Stimulated activated CD4-positive, alpha-beta T cell treated with anti-CD3 and anti-CD28 coated beads, TNF-alpha, amount 100 ng/mL, for 24 hours (primary cell): ENCODE results near the gene ERCC1.
"Not testable (repeated sequence)": the region's sequence is repeated elsewhere in the genome, so short reads cannot be mapped to it uniquely, and the experiment has no call there.

ENCODE experiments used
- DNase-seq, 3 experiments: peaks; one replicate each; pipeline ENCODE4 v3.0.0-alpha.2; 2020; ENCODE audit warnings: low read depth in 3 of 3

The ERCC1 gene

DNA sequence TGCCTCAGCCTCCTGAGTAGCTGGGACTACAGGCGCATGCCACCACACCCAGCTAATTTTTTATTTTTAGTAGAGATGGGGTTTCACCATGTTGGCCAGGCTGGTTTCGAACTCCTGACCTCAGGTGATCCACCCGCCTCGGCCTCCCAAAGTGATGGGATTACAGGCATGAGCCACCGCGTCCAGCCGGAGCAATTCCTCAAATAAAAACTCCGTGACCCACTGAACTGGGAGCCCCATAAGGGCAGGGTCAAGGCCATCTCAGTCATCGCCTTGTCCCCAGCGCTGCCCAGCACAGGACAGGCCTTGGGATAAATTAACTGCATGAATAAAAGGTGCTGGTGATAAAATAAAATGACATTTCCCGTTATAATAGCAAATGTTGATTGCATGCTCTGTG lies 6.2 kb upstream of the ERCC1 start:
- DNase-seq, result not testable (repeated sequence)

DNA sequence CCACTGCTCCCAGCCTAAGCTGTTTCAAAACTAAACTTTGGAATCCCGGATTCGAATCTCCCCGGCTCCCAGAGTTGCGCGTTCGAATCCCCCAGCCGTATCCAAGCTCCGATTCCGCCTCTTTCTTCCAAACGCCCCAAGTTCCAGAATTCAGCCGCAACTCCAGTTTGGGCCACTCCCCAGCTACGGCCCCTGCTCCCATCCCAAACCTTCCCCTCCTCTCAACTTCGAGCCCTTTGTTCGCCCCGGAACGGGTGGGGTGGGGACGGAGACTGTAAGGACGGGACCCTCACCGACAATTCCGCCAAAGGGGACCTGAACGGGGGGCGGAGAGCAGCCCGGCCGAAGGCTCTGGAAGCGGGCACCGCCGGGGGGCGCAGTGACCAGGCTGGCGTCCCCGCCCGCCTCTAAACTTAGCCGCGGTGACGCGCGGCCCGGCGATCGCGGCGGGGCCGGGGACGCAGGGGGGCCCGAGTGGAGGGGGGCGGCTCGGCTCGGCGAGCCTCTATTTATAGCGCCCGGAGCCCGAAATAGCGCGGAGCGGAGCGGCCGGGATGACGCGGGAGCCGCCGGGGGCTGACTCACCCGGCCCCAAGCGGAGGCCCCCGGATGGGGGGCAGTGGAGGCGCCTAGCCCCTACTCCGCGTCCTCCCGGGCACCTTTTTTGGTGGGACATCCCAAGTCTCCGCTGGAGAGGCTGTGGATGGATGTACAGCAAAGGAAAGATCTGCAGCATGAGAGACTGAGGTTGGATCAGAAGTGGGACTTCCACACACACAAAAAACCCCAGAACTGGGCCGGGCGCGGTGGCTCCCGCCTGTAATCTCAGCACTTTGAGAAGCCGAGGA lies 4.9 kb upstream of the ERCC1 start:
- no peak for DNase-seq

DNA sequence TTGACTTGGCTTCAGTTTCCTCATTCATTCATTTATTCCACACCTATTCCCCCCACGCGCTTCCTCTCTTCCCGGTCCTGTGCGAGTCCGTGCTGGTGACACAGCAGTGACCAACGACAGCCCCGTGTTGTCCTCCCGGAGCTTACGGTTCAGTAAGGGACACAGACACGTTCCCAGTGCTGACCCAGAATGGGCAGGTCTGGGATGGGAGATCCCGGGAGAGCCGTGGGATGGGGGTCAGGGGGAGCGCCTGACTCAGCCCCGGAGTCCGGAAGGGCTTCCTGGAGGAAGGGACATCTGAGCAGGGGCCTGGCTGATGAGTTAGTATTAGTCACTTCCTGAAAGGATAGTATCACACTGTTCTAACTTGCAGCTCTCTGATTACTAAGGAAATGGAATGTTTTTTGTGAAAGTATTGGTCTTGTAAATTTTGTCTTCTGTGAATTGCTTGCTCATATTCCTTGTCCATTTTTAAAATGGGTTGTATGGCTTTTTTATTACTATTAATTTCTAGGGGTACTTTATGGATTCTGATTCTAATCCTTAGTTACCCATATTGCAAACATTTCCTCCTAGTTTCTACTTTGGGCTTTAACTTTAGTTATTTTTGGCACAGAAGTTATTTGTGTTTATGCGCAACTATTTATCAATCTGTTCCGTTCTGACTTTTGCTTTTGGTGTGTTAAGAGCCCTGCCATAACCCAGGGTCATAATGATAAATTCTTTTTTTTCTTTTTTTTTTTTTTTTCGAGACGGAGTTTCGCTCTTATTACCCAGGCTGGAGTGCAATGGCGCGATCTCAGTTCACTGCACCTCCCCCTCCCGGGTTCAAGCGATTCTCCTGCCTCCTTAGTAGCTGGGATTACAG lies 708 bp upstream of the ERCC1 start:
- DNase-seq, result peak in 1 of 3 experiments; percentile 42

- no peak for DNase-seq
These were observed 606 bp downstream of the ERCC1 start for GRCh38 chr19:45423033-45423588.

DNA sequence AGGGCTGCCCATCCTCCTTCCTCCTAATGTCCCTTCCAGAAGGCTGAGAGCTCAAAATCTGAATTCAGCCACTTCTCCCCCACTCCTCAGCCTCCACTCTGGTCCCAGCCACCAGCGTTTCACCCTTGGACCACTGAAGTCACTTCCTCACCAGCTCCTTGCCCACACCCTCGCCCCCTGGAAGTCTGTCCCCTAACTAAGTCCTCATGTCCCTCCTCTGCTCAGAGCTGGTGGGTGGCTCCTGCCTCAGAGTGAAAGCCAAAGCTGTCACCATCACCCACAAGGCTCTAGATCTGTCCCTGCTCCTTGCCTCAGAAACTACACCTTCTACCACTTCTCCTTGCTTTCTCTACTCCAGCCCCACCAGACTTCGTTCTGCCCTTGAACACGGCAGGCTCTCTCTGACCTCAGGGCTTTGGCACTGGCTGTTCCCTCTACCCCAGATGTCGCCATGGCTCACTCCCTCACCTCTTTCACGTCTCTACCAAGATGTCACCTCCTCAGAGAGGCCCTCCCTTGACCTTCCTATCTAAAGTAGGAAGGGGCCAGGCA lies 1.7 kb downstream of the ERCC1 start:
- DNase-seq, result no peak

DNA sequence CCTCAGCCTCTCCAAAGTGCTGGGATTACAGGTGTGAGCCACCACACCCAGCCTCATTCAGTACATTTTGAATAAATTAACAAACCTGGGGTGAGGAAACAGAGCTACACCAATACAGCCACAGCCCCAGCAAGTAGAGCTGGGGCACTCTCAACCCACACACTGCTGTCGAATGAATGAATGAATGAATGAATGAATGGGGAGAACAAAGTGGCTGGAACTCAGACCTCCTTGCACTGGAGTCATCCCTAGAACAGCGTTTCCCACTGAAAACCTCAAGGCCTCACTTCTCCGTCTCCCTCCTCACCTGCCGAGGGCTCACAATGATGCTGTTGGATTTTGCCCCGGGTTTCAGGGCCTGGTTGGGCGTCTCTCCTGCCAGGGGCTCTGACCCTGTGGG lies 2.8 kb downstream of the ERCC1 start:
- DNase-seq, result no peak

DNA sequence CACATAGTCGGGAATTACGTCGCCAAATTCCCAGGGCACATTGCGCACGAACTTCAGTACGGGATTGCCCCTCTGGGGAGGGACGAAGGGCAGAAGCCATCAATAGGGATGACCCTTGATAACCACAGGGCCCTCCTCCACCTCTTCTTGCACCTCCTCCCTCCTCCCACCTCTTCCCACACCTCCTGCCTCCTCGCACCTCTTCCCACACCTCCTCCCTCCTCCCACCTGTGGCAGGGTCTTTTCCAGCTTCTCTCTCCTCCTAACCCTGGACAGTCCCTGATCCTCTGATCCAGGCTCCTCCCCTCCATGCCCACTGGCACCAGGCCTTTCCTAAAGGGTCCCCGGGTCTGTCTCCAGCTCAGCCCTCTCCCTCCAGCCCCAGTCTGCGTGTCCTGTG lies 3.4 kb downstream of the ERCC1 start:
- DNase-seq, result no peak

GRCh38 chr19:45419895-45420294 lies 3.8 kb downstream of the ERCC1 start:
- DNase-seq, result no peak

DNA sequence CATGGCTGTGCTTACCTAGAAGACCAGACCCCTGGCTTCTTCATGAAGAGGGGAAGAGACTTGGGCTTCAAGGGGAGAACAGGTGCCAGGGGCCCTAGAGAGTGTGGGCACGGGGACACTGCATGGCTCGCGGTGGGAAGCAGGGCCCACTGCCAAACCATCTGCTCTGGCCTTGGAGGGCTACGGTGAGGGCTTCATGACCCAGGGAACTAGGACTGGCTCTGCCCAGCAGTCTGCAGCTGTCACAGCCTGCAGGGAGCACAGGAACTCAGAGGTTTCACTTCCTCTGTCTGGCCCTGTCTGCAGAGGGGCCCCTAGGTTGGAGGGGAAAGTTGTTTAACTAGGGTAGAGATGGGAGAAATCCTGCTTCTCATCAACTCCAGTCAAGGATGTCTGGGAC lies 4.3 kb downstream of the ERCC1 start:
- no peak for DNase-seq

DNA sequence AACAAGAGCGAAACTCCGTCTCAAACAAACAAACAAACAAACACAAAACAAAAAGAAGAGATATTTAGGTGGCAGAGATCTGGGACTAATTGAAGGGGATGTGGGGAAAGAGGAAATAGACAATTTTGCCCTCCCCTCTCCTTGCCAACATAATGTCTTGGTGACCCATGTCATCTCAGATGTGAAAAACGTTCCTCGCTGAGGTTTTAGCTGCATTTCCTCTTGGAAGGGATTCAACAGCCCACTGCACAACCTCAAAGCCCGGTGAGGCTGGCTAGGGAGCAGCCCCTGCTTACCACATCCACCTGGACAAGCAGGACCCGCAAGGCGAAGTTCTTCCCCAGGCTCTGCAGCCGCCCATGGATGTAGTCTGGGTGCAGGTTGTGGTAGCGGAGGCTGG lies 4.9 kb downstream of the ERCC1 start:
- no peak for DNase-seq

GRCh38 chr19:45417151-45417550 lies 6.6 kb downstream of the ERCC1 start:
- DNase-seq, result no peak

DNA sequence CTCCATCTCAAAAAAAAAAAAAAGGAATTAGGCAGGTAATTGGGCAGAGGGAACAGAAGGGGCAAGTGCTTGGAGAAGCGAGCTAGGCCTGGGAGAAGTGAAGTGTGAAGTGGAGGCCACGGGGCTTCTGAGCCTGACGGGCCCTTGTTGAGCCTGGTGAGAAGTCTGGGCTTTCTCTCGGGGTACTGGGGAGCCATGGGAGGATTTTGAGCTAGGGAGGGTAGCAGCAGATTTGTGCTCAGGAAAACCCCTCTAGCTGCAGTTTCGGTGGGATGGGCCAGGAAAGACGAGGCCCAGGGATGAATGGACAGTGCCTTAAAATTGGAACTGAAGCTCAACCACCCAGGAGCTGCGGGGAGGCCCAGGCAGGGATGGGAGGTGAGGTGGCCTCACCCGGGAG lies 9.2 kb downstream of the ERCC1 start:
- DNase-seq, result no peak

DNA sequence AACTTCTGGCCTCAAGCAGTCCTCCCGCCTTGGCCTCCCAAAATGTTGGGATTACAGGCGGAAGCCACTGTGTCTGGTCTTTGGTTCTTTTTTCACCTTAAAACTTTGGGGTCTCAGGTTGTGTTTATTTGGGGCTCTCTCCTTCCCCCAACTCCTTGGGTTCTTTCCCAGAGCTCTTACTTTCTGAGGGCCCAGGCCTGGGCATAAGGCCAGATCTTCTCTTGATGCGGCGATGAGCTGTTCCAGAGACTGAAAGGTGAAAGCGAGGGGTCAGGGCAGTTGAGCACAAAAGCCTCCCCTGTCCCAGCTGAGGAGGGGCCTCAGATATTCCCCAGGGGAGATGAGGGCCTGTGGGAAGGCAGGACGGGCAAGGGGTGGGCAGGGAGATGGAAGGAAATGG lies 10.2 kb downstream of the ERCC1 start:
- no peak for DNase-seq

DNA sequence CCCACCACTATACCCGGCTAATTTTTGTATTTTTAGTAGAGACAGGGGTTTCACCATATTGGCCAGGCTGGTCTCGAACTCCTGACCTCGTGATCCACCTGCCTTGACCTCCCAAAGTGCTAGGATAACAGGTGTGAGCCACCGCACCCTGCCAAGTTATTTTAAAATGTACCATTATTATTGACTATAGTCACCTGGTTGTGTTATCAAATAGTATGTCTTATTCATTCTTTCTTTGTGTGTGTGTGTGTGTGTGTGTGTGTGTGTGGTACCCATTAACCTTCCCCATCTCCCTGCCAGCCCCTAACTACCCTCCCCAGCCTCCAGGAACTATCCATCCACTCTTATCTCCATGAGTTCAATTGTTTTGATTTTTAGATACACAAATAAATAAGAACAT lies 13.4 kb downstream of the ERCC1 start:
- DNase-seq, result not testable (repeated sequence)

DNA sequence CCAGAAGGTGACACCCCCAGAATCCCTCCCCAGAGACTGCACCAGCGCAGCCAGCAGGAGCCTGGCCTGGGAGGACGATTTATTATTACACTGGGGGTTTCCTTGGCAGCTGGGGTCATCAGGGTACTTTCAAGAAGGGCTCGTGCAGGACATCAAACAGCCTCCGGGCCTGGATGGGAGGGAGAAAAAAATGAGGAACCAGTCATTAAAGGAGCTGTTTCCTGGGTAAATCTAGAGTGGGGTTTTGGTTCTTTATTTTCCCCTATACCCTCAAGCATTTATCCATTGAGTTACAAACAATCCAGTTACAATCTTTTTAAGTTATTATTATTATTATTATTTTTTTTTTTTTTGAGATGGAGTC lies 14.2 kb downstream of the ERCC1 start:
- no peak for DNase-seq

- DNase-seq, result no peak
These were observed 14.7 kb downstream of the ERCC1 start for GRCh38 chr19:45408830-45409556.

- DNase-seq, result no peak
These were observed 15.6 kb downstream of the ERCC1 start for GRCh38 chr19:45408121-45408520.

GRCh38 chr19:45407585-45407984 lies 16.1 kb downstream of the ERCC1 start:
- DNase-seq, result not testable (repeated sequence)

GRCh38 chr19:45407091-45407375 lies 16.7 kb downstream of the ERCC1 start:
- no peak for DNase-seq

DNA sequence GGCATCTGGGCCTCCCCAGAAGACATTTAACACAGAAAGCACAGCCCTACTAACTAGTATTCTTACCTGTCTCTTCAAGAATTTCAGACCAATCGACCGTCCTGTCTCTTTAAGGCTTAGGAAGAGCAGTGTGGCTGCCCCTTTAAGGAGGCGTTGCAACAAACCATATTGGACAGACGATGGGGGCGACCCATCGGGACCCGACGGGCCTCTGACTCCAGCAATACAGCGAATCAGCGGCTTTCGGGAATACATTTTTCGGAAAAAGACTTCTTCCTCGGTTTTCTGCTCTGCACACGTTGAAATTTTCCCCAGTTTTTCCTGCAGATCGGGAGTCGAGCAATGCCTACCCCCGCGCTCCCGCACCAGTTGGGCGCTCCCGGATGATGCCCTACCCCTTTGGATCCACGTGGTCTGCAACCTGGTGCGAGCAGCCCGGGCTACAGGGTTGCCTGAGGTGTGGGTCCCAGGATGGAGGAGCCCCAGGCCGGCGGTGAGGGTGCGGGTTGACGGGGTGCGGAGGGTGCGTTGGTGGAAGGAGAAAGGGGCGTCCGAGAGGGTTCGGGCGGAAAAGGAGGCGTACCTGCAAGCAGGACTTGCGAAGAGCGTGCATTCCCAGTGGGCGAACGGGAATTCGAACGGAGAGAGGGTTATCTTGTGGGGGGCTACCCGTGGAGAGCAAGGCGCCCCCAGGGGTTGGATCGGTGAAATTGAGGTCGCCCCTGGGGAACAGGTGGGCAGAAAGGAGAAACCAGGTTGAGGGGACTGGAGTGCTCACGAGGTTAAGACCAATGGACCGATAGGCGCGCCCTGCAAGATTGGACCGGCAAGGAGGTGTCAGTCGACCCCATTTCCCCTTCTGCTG lies 17.3 kb downstream of the ERCC1 start, which contains the start of gene POLR1G:
Gene POLR1G (plus strand): TSS at position 419 of the 865 bp plus-strand sequence. CDS start 53 bp downstream, at position 472.
- peak; percentile 62 to 83 (median 70) for DNase-seq
